CMK (cell line): ENCODE results near the gene PGAP3.

Experiments
- DNase-seq: peaks from one replicate; pipeline ENCODE4 v3.0.0-alpha.2; 2010; ENCODE audit warnings: low read depth

Gene PGAP3

DNA sequence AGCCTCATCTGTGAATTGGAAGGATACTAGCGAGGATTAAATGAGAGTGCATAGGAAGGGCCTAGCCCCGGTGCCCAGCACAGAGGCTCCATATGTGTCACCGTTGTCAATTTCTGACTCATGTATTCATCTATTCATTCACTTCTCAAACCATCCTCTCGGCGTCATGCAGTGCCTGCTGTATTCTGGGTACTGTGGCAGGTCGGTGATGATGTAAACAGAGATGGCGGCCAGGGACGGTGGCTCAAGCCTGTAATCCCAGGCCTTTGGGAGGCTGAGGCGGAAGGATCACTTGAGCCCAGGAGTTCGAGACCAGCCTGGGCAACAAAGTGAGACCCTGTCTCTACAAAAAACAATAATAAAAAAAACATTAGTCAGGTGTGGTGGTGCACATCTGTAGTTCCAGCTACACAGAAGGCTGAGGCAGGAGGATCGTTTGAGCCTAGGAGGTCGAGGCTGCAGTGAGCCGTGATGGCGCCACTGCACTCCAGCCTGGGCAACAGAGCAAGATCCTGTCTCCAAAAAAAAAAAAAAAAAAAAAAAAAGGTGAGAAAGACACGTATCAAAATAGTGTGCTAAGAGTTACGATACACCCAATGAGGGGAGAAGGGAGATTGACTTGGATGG lies 65.4 kb downstream of the PGAP3 start:
- no peak for DNase-seq

DNA sequence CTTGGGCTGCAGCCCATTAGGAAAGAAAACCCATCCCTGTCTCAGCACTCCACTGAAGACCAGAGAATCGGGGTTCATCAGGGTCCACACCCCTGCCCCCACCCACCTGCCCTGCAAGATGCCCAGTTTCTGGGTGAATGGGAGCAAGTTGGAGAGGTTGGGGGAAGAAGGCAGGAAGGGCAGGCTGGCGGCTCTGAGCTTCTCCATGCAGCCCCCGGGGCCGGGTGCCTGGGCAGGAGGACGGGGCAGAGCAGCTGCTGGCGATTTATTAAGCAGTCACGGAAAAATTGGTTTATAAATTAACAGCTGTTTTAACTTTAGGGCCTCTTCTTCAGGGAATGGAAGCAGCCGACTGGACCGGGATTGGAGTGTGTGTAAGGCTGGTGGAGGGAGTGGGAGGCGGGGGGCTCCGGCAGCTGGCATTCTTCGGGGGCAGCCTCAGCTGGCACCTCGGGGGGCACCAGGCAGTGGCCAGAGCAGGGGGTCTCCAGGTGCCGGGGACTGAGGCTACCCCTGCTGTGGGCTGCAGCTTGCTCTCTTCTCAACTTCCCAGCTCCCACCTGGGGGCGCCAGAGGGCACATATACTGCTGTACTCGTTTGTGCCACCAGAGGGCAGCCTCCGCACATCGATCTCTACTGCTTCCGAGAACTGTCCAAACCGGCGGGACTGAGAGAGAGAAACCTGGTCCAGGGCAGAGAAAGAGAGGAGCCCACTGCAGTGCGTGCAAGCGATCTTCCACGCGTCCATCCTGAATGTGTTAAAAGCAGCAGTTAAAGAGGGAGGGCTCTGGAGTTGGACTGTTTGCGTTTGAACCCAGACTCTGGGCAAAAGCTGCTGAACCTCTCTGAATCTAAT lies 66.1 kb downstream of the PGAP3 start:
- DNase-seq = peak; percentile 57
